Measurements from ENCODE around the gene ZMYM2. TPM values are rescaled to one million over a fixed set of nuclear protein-coding genes. Genes with fewer than 3 reads are reported as not detected.

Gene ZMYM2
- total and polyA plus RNA-seq, 10 of the 15 experiments (the other 5 are each of a cell fraction or from before 2014, with no cell fraction given), result 9.5 to 60.4 (median 34.6) TPM

- no peak for DNase-seq (ENCODE audit: low read depth, low spot score)
- no peaks in the 10 kb centered on the region for H3K9me3 ChIP-seq (replicated peaks; ENCODE audit: control insufficient read depth, insufficient read depth, low read length)
- intact Hi-C loops (cut with micrococcal nuclease; ENCODE audit: unreplicated experiment) (no loop called here), in situ Hi-C loops (cut with MboI) (no loop called here)
- ChIA-PET CTCF (no interaction called here), SMC1A (ENCODE audit: uncharacterized antibody, unreplicated experiment) (no interaction called here), POLR2A (no interaction called here), RAD21 (ENCODE audit: unreplicated experiment) (no interaction called here)
- H3K4me2 ChIP-seq (ENCODE audit: control insufficient read depth, insufficient read depth), result no peak overlapping the region
- no peak overlapping the region for H3K4me3 ChIP-seq
- BruUV-seq (replicated peaks), result no TSS peak
- H3K27me3 ChIP-seq (replicated peaks in 1 of 2; ENCODE audit: control insufficient read depth in 2 of 2, insufficient read depth in 2 of 2, low read length in 1 of 2), result no peaks in the 10 kb centered on the region
- H3K36me3 ChIP-seq (ENCODE audit: control insufficient read depth in 2 of 2, insufficient read depth in 2 of 2, low read length in 1 of 2), result no peaks in the 10 kb centered on the region
- TF ChIP-seq ZNF207 (IDR thresholded peaks at IDR 0.05; ENCODE audit: borderline replicate concordance) (no peak), PBX3 (IDR thresholded peaks at IDR 0.05; ENCODE audit: insufficient replicate concordance, low read depth, low read length) (no peak), NFYB (IDR thresholded peaks at IDR 0.05; ENCODE audit: insufficient read depth, low read depth, low read length) (no peak), HDAC6 (IDR thresholded peaks at IDR 0.05; ENCODE audit: unreplicated experiment) (no peak), KAT2A (conservative IDR thresholded peaks at IDR 0.05; ENCODE audit: control insufficient read depth, low read depth, low read length) (no peak), CHD1 (IDR thresholded peaks at IDR 0.05; ENCODE audit: low read depth, low read length) (no peak), PML (IDR thresholded peaks at IDR 0.05; ENCODE audit: low read length) (no peak), STAT1 (conservative IDR thresholded peaks at IDR 0.05) (no peak), HSF1 (IDR thresholded peaks at IDR 0.05; ENCODE audit: low read depth, low read length) (no peak), NR2F1 (conservative IDR thresholded peaks at IDR 0.05) (no peak), E2F4 (IDR thresholded peaks at IDR 0.05; ENCODE audit: low read depth, low read length) (no peak), MYB (IDR thresholded peaks at IDR 0.05; ENCODE audit: borderline replicate concordance, low read depth, low read length) (no peak), SIX5 (IDR thresholded peaks at IDR 0.05; ENCODE audit: low read depth, low read length, severe bottlenecking) (no peak), SMAD1 (IDR thresholded peaks at IDR 0.05; ENCODE audit: low read depth, partially characterized antibody) (no peak), RELA (IDR thresholded peaks at IDR 0.05; ENCODE audit: borderline replicate concordance, partially characterized antibody) (no peak)
- 30% methylated on average over 7 of the region's 7 CpGs for WGBS (ENCODE audit: insufficient coverage, insufficient replicate concordance, low lambda C conversion rate, missing lambda C conversion rate)
- H4K20me1 ChIP-seq (ENCODE audit: control insufficient read depth, insufficient read depth), result no peaks in the 10 kb centered on the region
- ATAC-seq, result no peak
- no peak for FAIRE-seq
- H3K4me1 ChIP-seq (ENCODE audit: control insufficient read depth, insufficient read depth, low read length), result no peaks in the 10 kb centered on the region
- H3K9ac ChIP-seq (ENCODE audit: control insufficient read depth, insufficient read depth, low read length), result no peak overlapping the region
- no peak overlapping the region for H3K27ac ChIP-seq (ENCODE audit: control insufficient read depth, insufficient read depth)
- no peaks in the 10 kb centered on the region for H3K79me2 ChIP-seq (ENCODE audit: control insufficient read depth, insufficient read depth, low read length)
- H2AFZ ChIP-seq (ENCODE audit: control insufficient read depth, low read depth, low read length), result no peak overlapping the region
These were observed 162.6 kb downstream of the ZMYM2 start for GRCh38 chr13:20121159-20121525.
